H1 (cell line): ENCODE data around the gene BEST2. TPM values are rescaled to one million over a fixed set of nuclear protein-coding genes. Genes with fewer than 3 reads are reported as not detected.

ENCODE experiments used
- CTBP2 ChIP-seq: IDR thresholded peaks from 2 replicates; pipeline ENCODE4 v1.7.0; 2011; ENCODE audit warnings: borderline replicate concordance, mild to moderate bottlenecking, moderate library complexity, mixed read lengths, low read length; ENCODE audit not compliant: insufficient read depth, insufficient read length
- POLR2A ChIP-seq, 2 experiments: IDR thresholded peaks; 1 replicate in 1 of 2; 2 replicates in 1 of 2; pipeline ENCODE4 v1.6.1; 2011; ENCODE audit warnings: low read depth in 2 of 2, low read length in 2 of 2, mild to moderate bottlenecking in 2 of 2; ENCODE audit errors: control extremely low read depth in 1 of 2
- POU5F1 ChIP-seq: IDR thresholded peaks from 2 replicates; pipeline ENCODE4 v1.6.1; 2011; ENCODE audit warnings: low read depth, mild to moderate bottlenecking, low read length, moderate library complexity
- SUZ12 ChIP-seq: fragments of 200-600 bp; sonication (generic); IDR thresholded peaks from 2 replicates; pipeline ENCODE4 v1.6.1; 2012; ENCODE audit warnings: mild to moderate bottlenecking, inconsistent platforms, low read length, moderate library complexity, mixed read lengths
- TBP ChIP-seq: IDR thresholded peaks from 2 replicates; pipeline ENCODE4 v1.6.1; 2011; ENCODE audit warnings: low read depth, low read length, improper control_type of control experiment
- polyA plus RNA-seq, 7 experiments: library from polyadenylated mRNA; depleted of rRNA in 3 of 7; stranded (reverse) in 5 of 7; unstranded in 2 of 7; fragments of >200 nt in 5 of 7; fragments of 200-250 nt in 2 of 7; gene quantifications; 1 replicate in 5 of 7; 2 replicates in 1 of 7; 4 replicates in 1 of 7; pipeline versions ENCODE4 v1.2.1 to v1.2.3, GENCODE V29; 2011 to 2013; ENCODE audit warnings: missing spikeins in 2 of 7, mixed read lengths in 2 of 7
- total RNA-seq: library from RNA; stranded (reverse); fragmentation: NEBNext Ultra II Directional; extraction: Animal tissue kit (Norgen Biotek cat#: 25700); gene quantifications from 2 replicates; pipeline ENCODE4 v1.2.1, GENCODE V29; 2021

The BEST2 gene
- total and polyA plus RNA-seq, 2 of the 8 experiments (the other 6 are each of a cell fraction or from before 2014, with no cell fraction given), result 4.6 to 7.3 TPM

GRCh38 chr19:12767150-12767549 is 15.6 kb downstream of the BEST2 start (continued):
- no peak for TF ChIP-seq POU5F1
- TF ChIP-seq SUZ12, result no peak
- no peak for TF ChIP-seq TBP
- no peak for TF ChIP-seq CTBP2
- TF ChIP-seq POLR2A (IDR thresholded peaks at IDR 0.05; ENCODE audit: control extremely low read depth in 1 of 2, low read depth in 2 of 2, low read length in 2 of 2), result no peak
- TF ChIP-seq, all 59 proteins: peak for 0
